AG10803 (cell line): ENCODE data around the gene GMCL2.
A peak's percentile ranks its signal among the peaks of the same experiment; 100 is the strongest.

Source experiments
- DNase-seq: peaks from one replicate; pipeline ENCODE4 v3.0.0; 2010; ENCODE audit warnings: low read depth
- H3K4me3 ChIP-seq: 2 replicates; pipeline ENCODE4 v1.5.1; 2011; ENCODE audit warnings: mild to moderate bottlenecking, low read length, control low read depth
- TF ChIP-seq, protein P1 (sequence below): conservative IDR thresholded peaks from 2 replicates; pipeline ENCODE4 v1.5.1; 2011; ENCODE audit warnings: mild to moderate bottlenecking, low read length, control low read depth, inconsistent platforms

The GMCL2 gene

DNA sequence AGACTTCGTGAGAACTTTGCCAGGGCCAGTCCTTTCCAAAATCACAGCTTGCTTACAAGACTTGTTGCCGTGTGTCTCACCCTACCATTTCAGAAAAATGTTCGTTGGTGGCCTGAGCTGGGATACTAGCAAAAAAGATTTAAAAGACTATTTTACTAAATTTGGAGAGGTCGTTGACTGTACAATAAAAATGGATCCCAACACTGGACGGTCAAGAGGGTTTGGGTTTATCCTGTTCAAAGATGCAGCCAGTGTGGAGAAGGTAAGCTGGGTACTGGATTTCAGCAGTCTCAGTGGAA lies 18.5 kb upstream of the GMCL2 start:
- DNase-seq: no peak
- peak overlapping the region; percentile 95 for H3K4me3 ChIP-seq
- TF ChIP-seq, protein P1, sequence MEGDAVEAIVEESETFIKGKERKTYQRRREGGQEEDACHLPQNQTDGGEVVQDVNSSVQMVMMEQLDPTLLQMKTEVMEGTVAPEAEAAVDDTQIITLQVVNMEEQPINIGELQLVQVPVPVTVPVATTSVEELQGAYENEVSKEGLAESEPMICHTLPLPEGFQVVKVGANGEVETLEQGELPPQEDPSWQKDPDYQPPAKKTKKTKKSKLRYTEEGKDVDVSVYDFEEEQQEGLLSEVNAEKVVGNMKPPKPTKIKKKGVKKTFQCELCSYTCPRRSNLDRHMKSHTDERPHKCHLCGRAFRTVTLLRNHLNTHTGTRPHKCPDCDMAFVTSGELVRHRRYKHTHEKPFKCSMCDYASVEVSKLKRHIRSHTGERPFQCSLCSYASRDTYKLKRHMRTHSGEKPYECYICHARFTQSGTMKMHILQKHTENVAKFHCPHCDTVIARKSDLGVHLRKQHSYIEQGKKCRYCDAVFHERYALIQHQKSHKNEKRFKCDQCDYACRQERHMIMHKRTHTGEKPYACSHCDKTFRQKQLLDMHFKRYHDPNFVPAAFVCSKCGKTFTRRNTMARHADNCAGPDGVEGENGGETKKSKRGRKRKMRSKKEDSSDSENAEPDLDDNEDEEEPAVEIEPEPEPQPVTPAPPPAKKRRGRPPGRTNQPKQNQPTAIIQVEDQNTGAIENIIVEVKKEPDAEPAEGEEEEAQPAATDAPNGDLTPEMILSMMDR: no peak

DNA sequence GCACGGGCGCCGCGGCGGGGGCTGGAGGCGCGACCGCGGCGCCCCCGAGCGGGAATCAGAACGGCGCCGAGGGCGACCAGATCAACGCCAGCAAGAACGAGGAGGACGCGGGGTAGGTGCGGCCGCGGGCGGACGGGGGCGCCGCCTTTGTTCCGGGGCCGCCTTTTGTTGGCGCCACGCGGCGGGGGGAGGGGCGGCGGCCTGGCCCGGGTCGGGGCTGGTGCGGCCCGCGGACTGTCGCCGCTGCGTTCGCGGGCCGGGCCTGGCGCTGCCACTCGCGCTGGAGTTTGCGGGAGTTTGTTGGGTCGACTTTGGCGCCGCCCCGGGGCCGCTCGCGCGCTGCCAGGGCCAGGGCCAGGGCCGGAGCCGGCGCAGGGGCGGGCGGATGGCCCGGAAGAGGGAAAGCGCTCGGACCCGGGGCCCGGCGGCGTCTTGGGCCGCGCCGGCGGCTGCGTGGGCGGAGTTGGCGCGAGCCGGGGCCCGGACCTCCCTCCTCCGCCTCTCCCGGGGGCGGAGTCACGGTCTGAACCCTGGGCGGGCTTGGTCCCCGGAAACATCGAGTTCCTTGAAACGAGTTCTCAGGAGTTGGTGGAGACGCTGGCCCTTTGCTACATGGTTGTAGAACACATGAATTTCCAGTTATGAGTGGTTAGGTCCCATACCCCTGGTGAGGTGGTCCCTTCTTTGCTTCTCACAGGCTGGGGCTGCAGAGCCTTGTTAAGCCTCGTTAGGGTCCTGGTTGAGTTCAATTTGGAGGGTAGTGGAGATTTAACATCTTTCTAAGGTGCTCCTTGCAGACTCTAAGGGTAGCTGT lies 18.0 kb upstream of the GMCL2 start:
- H3K4me3 ChIP-seq: peak overlapping the region; percentile 95
- TF ChIP-seq, protein P1: no peak

DNA sequence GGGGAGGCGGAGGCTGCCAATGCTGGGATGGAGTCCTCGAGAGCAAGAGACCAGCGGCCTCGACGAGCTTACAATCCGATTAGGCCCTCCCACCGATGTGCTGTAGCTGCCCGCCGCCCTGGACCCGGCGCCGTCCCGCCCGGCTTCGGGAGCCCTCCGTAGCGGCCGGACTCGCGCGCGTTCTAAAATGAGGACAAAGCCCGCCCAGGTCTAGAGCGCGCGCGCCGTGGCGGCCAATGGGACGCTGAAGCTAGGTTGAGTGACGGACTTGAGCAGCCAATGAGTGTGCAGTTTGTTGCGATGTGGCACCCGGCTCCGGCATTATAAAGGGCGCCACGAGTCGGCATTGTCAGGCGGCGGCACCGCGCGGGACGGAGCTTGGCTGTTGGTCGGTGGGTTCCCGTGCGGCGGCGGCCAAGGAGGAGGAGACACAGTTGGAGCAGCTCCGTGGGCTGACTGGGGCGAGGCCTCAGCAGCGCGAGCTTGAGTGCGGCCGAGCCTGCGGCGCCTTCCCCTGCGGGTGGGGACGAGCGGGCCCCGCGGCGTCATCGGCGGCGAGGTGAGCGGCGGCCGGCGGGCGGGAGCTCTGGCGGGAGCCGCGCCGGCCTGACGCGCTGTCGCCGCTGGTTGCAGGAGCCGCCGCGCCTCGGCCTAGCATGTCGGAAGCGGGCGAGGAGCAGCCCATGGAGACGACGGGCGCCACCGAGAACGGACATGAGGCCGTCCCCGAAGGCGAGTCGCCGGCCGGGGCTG lies 17.2 kb upstream of the GMCL2 start, which contains the start of gene HNRNPAB:
TSS of gene HNRNPAB (plus strand) at position 352 of the 753 bp plus-strand sequence. CDS start at position 657, 305 bp downstream.
- H3K4me3 ChIP-seq: peak within 1 kb of the TSS; percentile 95
- TF ChIP-seq, protein P1: no peak
- peak; percentile 96 for DNase-seq

More for the DNA sequence above, 18.0 kb upstream of the GMCL2 start:
- peak; percentile 68 for DNase-seq

DNA sequence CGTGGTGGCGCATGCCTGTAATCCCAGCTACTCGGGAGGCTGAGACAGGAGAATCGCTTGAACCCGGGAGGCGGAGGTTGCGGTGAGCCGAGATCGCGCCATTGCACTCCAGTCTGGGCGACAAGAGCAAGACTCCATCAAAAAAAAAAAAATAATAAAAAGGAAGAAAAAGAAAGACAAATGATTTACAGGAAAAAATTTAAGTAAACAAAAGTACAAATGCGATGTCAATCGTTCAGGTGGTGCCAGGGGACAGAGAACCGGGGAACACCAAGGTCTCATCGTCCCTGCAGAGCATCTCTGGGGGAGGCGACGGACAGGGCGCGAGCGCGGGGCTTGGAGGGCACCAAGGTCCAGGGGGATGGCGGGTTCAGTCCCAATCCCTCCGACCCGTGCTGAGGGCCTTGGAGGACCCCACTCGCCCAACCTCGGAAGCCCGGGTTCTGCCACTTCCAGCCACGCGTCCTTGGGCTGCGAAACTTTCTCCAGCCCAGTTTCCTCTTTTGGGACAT lies 16.6 kb upstream of the GMCL2 start:
- TF ChIP-seq, protein P1: no peak
- no peak for DNase-seq
- H3K4me3 ChIP-seq: peak overlapping the region; percentile 95

DNA sequence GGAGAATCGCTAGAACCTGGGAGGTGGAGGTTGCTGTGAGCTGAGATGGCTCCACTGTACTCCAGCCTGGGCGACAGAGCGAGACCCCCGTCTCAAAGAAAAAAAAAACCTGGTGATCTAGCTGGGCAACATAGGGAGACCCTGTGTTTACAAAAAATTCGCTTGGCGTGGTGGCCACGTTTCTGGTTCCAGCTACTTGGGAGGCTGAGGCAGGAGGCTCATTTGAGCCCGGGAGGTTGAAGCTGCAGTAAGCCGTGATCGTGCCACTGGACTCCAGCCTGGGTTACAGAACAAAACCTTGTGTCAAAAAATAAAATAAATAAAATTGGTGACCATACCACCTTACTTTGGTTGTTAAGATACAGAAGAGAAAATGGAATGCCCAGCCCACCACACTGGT lies 15.4 kb upstream of the GMCL2 start:
- TF ChIP-seq, protein P1: no peak

DNA sequence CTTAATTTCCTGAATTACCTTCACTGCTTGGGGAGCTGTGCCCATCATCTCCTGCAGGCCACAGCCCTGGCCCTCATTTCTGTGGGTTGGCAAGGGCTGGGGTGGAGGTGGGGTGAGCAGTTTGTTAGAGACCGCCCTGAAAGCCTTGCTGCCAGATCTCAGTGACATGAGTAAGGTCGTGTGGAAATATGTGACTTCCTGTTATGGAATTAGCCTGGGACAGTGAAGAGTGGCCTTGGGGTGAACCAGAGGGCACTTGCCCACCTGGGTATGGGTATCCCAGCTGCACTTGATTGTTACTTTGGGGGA lies 14.7 kb upstream of the GMCL2 start:
- DNase-seq: no peak
- no peak overlapping the region for H3K4me3 ChIP-seq
- TF ChIP-seq, protein P1: no peak

More for the DNA sequence above, 15.4 kb upstream of the GMCL2 start:
- DNase-seq: no peak
- H3K4me3 ChIP-seq: no peak overlapping the region
